ENCODE data around the gene ARHGAP5.

Gene ARHGAP5

GRCh38 chr14:32193532-32193931 lies 116.4 kb downstream of the ARHGAP5 start:
- ChIA-PET CTCF (no interaction called here), POLR2A (no interaction called here)
- no peaks in the 10 kb centered on the region for H3K9me3 ChIP-seq (ENCODE audit: control extremely low read depth in 1 of 5, control insufficient read depth in 4 of 5, insufficient read depth in 2 of 5, low read depth in 1 of 5, low read length in 4 of 5)
- no peak for DNase-seq
- peaks cover 0 to 7% (median 0%) of the 10 kb centered on the region in 4 experiments for H3K4me1 ChIP-seq (ENCODE audit: control extremely low read depth in 1 of 4, control insufficient read depth in 4 of 4, insufficient read depth in 4 of 4, low read length in 3 of 4)
- no peak overlapping the region for H3K4me3 ChIP-seq (ENCODE audit: control insufficient read depth in 1 of 7, extremely low read depth in 1 of 7, insufficient read depth in 4 of 7, low read depth in 2 of 7, low read length in 6 of 7)
- no peaks in the 10 kb centered on the region for H3K27me3 ChIP-seq (replicated peaks in 2 of 5; ENCODE audit: control insufficient read depth in 4 of 5, insufficient read depth in 5 of 5, low read length in 4 of 5)
- 100% methylated on average over 1 of the region's 2 CpGs for WGBS (ENCODE audit: insufficient coverage)
- H3K36me3 ChIP-seq (ENCODE audit: control insufficient read depth in 4 of 4, insufficient read depth in 4 of 4, low read length in 3 of 4): no peaks in the 10 kb centered on the region
- no peak overlapping the region for H3K27ac ChIP-seq (ENCODE audit: insufficient read depth in 1 of 2, low read depth in 1 of 2, low read length in 2 of 2, poor library complexity in 1 of 2, severe bottlenecking in 2 of 2)

GRCh38 chr14:32195636-32196035 lies 118.5 kb downstream of the ARHGAP5 start:
- H3K4me1 ChIP-seq (ENCODE audit: control extremely low read depth in 1 of 4, control insufficient read depth in 4 of 4, insufficient read depth in 4 of 4, low read length in 3 of 4): peaks cover 0 to 12% (median 6%) of the 10 kb centered on the region in 4 experiments
- H3K4me3 ChIP-seq (ENCODE audit: control insufficient read depth in 1 of 7, extremely low read depth in 1 of 7, insufficient read depth in 4 of 7, low read depth in 2 of 7, low read length in 6 of 7): no peak overlapping the region
- H3K9me3 ChIP-seq (ENCODE audit: control extremely low read depth in 1 of 5, control insufficient read depth in 4 of 5, insufficient read depth in 2 of 5, low read depth in 1 of 5, low read length in 4 of 5): no peaks in the 10 kb centered on the region
- ChIA-PET POLR2A (no interaction called here), CTCF (no interaction called here)
- peak in 2 of 3 donors; percentile 30 to 33 for DNase-seq
- no peaks in the 10 kb centered on the region for H3K27me3 ChIP-seq (replicated peaks in 2 of 5; ENCODE audit: control insufficient read depth in 4 of 5, insufficient read depth in 5 of 5, low read length in 4 of 5)
- no peak overlapping the region for H3K27ac ChIP-seq (ENCODE audit: insufficient read depth in 1 of 2, low read depth in 1 of 2, low read length in 2 of 2, poor library complexity in 1 of 2, severe bottlenecking in 2 of 2)
- WGBS (ENCODE audit: insufficient coverage): no CpG with 5 or more reads among the region's 1 CpG
- H3K36me3 ChIP-seq (ENCODE audit: control insufficient read depth in 4 of 4, insufficient read depth in 4 of 4, low read length in 3 of 4): no peaks in the 10 kb centered on the region

GRCh38 chr14:32197919-32198318 lies 120.8 kb downstream of the ARHGAP5 start:
- Histone ChIP-seq H3K27me3 (replicated peaks in 2 of 5; ENCODE audit: control insufficient read depth in 4 of 5, insufficient read depth in 5 of 5, low read length in 4 of 5) (no peaks in the 10 kb centered on the region), H3K4me1 (ENCODE audit: control extremely low read depth in 1 of 4, control insufficient read depth in 4 of 4, insufficient read depth in 4 of 4, low read length in 3 of 4) (peaks cover 14 to 31% (median 20%) of the 10 kb centered on the region in 4 experiments), H3K36me3 (ENCODE audit: control insufficient read depth in 4 of 4, insufficient read depth in 4 of 4, low read length in 3 of 4) (no peaks in the 10 kb centered on the region), H3K27ac (ENCODE audit: insufficient read depth in 1 of 2, low read depth in 1 of 2, low read length in 2 of 2, poor library complexity in 1 of 2, severe bottlenecking in 2 of 2) (no peak overlapping the region), H3K4me3 (ENCODE audit: control insufficient read depth in 1 of 7, extremely low read depth in 1 of 7, insufficient read depth in 4 of 7, low read depth in 2 of 7, low read length in 6 of 7) (no peak overlapping the region), H3K9me3 (ENCODE audit: control extremely low read depth in 1 of 5, control insufficient read depth in 4 of 5, insufficient read depth in 2 of 5, low read depth in 1 of 5, low read length in 4 of 5) (no peaks in the 10 kb centered on the region)
- no peak for DNase-seq
- ChIA-PET CTCF (interaction anchor here (1.3 kb wide), 1 partner anchor 14 kb away, joined by 4 read pairs; no protein-coding TSS in a partner anchor), POLR2A (interaction anchor here (0.6 kb wide), 1 partner anchor 1575 kb away, joined by 3 read pairs; no protein-coding TSS in a partner anchor)
- no CpG with 5 or more reads among the region's 1 CpG for WGBS (ENCODE audit: insufficient coverage)

- Histone ChIP-seq H3K27me3 (replicated peaks in 2 of 5; ENCODE audit: control insufficient read depth in 4 of 5, insufficient read depth in 5 of 5, low read length in 4 of 5) (no peaks in the 10 kb centered on the region), H3K36me3 (ENCODE audit: control insufficient read depth in 4 of 4, insufficient read depth in 4 of 4, low read length in 3 of 4) (no peaks in the 10 kb centered on the region), H3K9me3 (ENCODE audit: control extremely low read depth in 1 of 5, control insufficient read depth in 4 of 5, insufficient read depth in 2 of 5, low read depth in 1 of 5, low read length in 4 of 5) (no peaks in the 10 kb centered on the region), H3K27ac (ENCODE audit: insufficient read depth in 1 of 2, low read depth in 1 of 2, low read length in 2 of 2, poor library complexity in 1 of 2, severe bottlenecking in 2 of 2) (peak overlapping the region; percentile 29 to 100), H3K4me1 (ENCODE audit: control extremely low read depth in 1 of 4, control insufficient read depth in 4 of 4, insufficient read depth in 4 of 4, low read length in 3 of 4) (peaks cover 19 to 44% (median 30%) of the 10 kb centered on the region in 4 experiments), H3K4me3 (ENCODE audit: control insufficient read depth in 1 of 7, extremely low read depth in 1 of 7, insufficient read depth in 4 of 7, low read depth in 2 of 7, low read length in 6 of 7) (peak overlapping the region; percentile 57 to 99 (median 83))
- POLR2A ChIA-PET: no interaction called here
- DNase-seq: peak; percentile 18 to 59 (median 50)
- CTCF ChIA-PET: interaction anchor here (0.7 to 1.3 kb wide), 3 partner anchors 22 to 129 kb away, joined by 3 read pairs; no protein-coding TSS in a partner anchor
- WGBS (ENCODE audit: insufficient coverage): 0% methylated on average over 6 of the region's 14 CpGs
Observed at GRCh38 chr14:32200368-32201192, 123.5 kb downstream of the ARHGAP5 start.

- POLR2A ChIA-PET: no interaction called here
- H3K36me3 ChIP-seq (ENCODE audit: control insufficient read depth in 4 of 4, insufficient read depth in 4 of 4, low read length in 3 of 4): no peaks in the 10 kb centered on the region
- CTCF ChIA-PET: no interaction called here
- peak overlapping the region; percentile 92 to 100 for H3K27ac ChIP-seq (ENCODE audit: insufficient read depth in 1 of 2, low read depth in 1 of 2, low read length in 2 of 2, poor library complexity in 1 of 2, severe bottlenecking in 2 of 2)
- H3K27me3 ChIP-seq (replicated peaks in 2 of 5; ENCODE audit: control insufficient read depth in 4 of 5, insufficient read depth in 5 of 5, low read length in 4 of 5): no peaks in the 10 kb centered on the region
- peak; percentile 73 to 85 (median 80) for DNase-seq
- peak overlapping the region; percentile 57 to 99 (median 83) for H3K4me3 ChIP-seq (ENCODE audit: control insufficient read depth in 1 of 7, extremely low read depth in 1 of 7, insufficient read depth in 4 of 7, low read depth in 2 of 7, low read length in 6 of 7)
- no peaks in the 10 kb centered on the region for H3K9me3 ChIP-seq (ENCODE audit: control extremely low read depth in 1 of 5, control insufficient read depth in 4 of 5, insufficient read depth in 2 of 5, low read depth in 1 of 5, low read length in 4 of 5)
- under 1% methylated on average over 43 of the region's 46 CpGs for WGBS (ENCODE audit: insufficient coverage)
- peaks cover 22 to 51% (median 35%) of the 10 kb centered on the region in 4 experiments for H3K4me1 ChIP-seq (ENCODE audit: control extremely low read depth in 1 of 4, control insufficient read depth in 4 of 4, insufficient read depth in 4 of 4, low read length in 3 of 4)
Observed at GRCh38 chr14:32201193-32201815, 124.2 kb downstream of the ARHGAP5 start.

GRCh38 chr14:32201816-32202490 lies 124.8 kb downstream of the ARHGAP5 start, which contains the start of gene RNU6-7:
Gene RNU6-7 (plus strand): TSS chr14:32202045.
- Histone ChIP-seq H3K36me3 (ENCODE audit: control insufficient read depth in 4 of 4, insufficient read depth in 4 of 4, low read length in 3 of 4) (no peaks in the 10 kb centered on the region), H3K9me3 (ENCODE audit: control extremely low read depth in 1 of 5, control insufficient read depth in 4 of 5, insufficient read depth in 2 of 5, low read depth in 1 of 5, low read length in 4 of 5) (no peaks in the 10 kb centered on the region), H3K27me3 (replicated peaks in 2 of 5; ENCODE audit: control insufficient read depth in 4 of 5, insufficient read depth in 5 of 5, low read length in 4 of 5) (no peaks in the 10 kb centered on the region), H3K4me1 (ENCODE audit: control extremely low read depth in 1 of 4, control insufficient read depth in 4 of 4, insufficient read depth in 4 of 4, low read length in 3 of 4) (peaks cover 22 to 55% (median 35%) of the 10 kb centered on the region in 4 experiments), H3K4me3 (ENCODE audit: control insufficient read depth in 1 of 7, extremely low read depth in 1 of 7, insufficient read depth in 4 of 7, low read depth in 2 of 7, low read length in 6 of 7) (peak within 1 kb of the TSS; percentile 57 to 99 (median 83)), H3K27ac (ENCODE audit: insufficient read depth in 1 of 2, low read depth in 1 of 2, low read length in 2 of 2, poor library complexity in 1 of 2, severe bottlenecking in 2 of 2) (peak within 1 kb of the TSS; percentile 92 to 100)
- peak; percentile 50 to 76 (median 59) for DNase-seq
- CTCF ChIA-PET: interaction anchor here (1.9 kb wide), 1 partner anchor 10 kb away, joined by 6 read pairs; no protein-coding TSS in a partner anchor
- WGBS (ENCODE audit: insufficient coverage): under 1% methylated on average over 37 of the region's 40 CpGs
- POLR2A ChIA-PET: no interaction called here
